Type B pancreatic cell (in vitro differentiated cells): ENCODE measurements around the gene TULP3. TPM values are rescaled to one million over a fixed set of nuclear protein-coding genes. Genes with fewer than 3 reads are reported as not detected.

Source experiments
- DNase-seq: peaks from one replicate; pipeline ENCODE4 v3.0.0; 2021; ENCODE audit warnings: mixed read lengths; ENCODE audit not compliant: unreplicated experiment; ENCODE audit errors: extremely low spot score
- H3K27ac Mint-ChIP-seq: 2 replicates; pipeline ENCODE4 v1.8.0; 2021; ENCODE audit warnings: mild to moderate bottlenecking, mixed read lengths
- H3K27me3 Mint-ChIP-seq: 2 replicates; pipeline ENCODE4 v1.8.0; 2021; ENCODE audit warnings: mixed read lengths
- H3K36me3 Mint-ChIP-seq: 2 replicates; pipeline ENCODE4 v1.8.0; 2021; ENCODE audit warnings: mixed read lengths
- H3K4me1 Mint-ChIP-seq: one replicate; pipeline ENCODE4 v1.8.0; 2021; ENCODE audit warnings: mixed read lengths; ENCODE audit not compliant: unreplicated experiment
- H3K4me3 Mint-ChIP-seq: 2 replicates; pipeline ENCODE4 v1.8.0; 2021; ENCODE audit warnings: mild to moderate bottlenecking, mixed read lengths
- H3K9me3 Mint-ChIP-seq: 2 replicates; pipeline ENCODE4 v1.8.0; 2021; ENCODE audit warnings: mixed read lengths
- CTCF ChIP-seq: fragments of 200-600 bp; sonication (generic); conservative IDR thresholded peaks from 2 replicates; pipeline ENCODE4 v1.5.0; 2021; ENCODE audit warnings: antibody characterized with exemption, mild to moderate bottlenecking
- total RNA-seq: library from RNA; stranded (reverse); gene quantifications from 2 replicates; pipeline ENCODE4 v1.2.1, GENCODE V29; 2021; ENCODE audit warnings: low replicate concordance

TULP3 gene
- total RNA-seq, 1 donor from 2014 or later: 26.5 TPM

GRCh38 chr12:2963154-2963759 lies 72.6 kb downstream of the TULP3 start:
- DNase-seq: no peak
- H3K27ac Mint-ChIP-seq: peak overlapping the region; percentile 27
- H3K27me3 Mint-ChIP-seq: peaks cover 34% of the 10 kb centered on the region
- no peak overlapping the region for H3K4me3 Mint-ChIP-seq
- no peaks in the 10 kb centered on the region for H3K9me3 Mint-ChIP-seq
- TF ChIP-seq CTCF: no peak
- peaks cover 16% of the 10 kb centered on the region for H3K4me1 Mint-ChIP-seq
- peaks cover 9% of the 10 kb centered on the region for H3K36me3 Mint-ChIP-seq

GRCh38 chr12:2963760-2964292 lies 73.1 kb downstream of the TULP3 start:
- Mint-ChIP-seq H3K9me3 (no peaks in the 10 kb centered on the region), H3K27me3 (peaks cover 30% of the 10 kb centered on the region), H3K4me1 (peaks cover 16% of the 10 kb centered on the region), H3K36me3 (peaks cover 9% of the 10 kb centered on the region), H3K4me3 (no peak overlapping the region), H3K27ac (no peak overlapping the region)
- no peak for TF ChIP-seq CTCF
- DNase-seq: no peak

- H3K4me1 Mint-ChIP-seq: peaks cover 10% of the 10 kb centered on the region
- H3K27ac Mint-ChIP-seq: no peak overlapping the region
- peaks cover 6% of the 10 kb centered on the region for H3K9me3 Mint-ChIP-seq
- peaks cover 10% of the 10 kb centered on the region for H3K36me3 Mint-ChIP-seq
- peaks cover 9% of the 10 kb centered on the region for H3K27me3 Mint-ChIP-seq
- DNase-seq: no peak
- H3K4me3 Mint-ChIP-seq: no peak overlapping the region
- TF ChIP-seq CTCF: no peak
Observed at GRCh38 chr12:2967651-2968050, 77.0 kb downstream of the TULP3 start.

- DNase-seq: no peak
- Mint-ChIP-seq H3K9me3 (peaks cover 6% of the 10 kb centered on the region), H3K36me3 (peaks cover 10% of the 10 kb centered on the region), H3K27me3 (no peaks in the 10 kb centered on the region), H3K27ac (peak overlapping the region; percentile 84), H3K4me3 (no peak overlapping the region), H3K4me1 (no peaks in the 10 kb centered on the region)
- TF ChIP-seq CTCF: no peak
Observed at GRCh38 chr12:2970744-2971143, 80.1 kb downstream of the TULP3 start.

GRCh38 chr12:2973566-2973965 lies 82.9 kb downstream of the TULP3 start:
- peaks cover 4% of the 10 kb centered on the region for H3K4me1 Mint-ChIP-seq
- DNase-seq: no peak
- TF ChIP-seq CTCF: no peak
- peaks cover 6% of the 10 kb centered on the region for H3K9me3 Mint-ChIP-seq
- no peaks in the 10 kb centered on the region for H3K27me3 Mint-ChIP-seq
- H3K4me3 Mint-ChIP-seq: no peak overlapping the region
- no peak overlapping the region for H3K27ac Mint-ChIP-seq
- H3K36me3 Mint-ChIP-seq: peaks cover 5% of the 10 kb centered on the region
